PFSK-1 (cell line): ENCODE data around the gene CEP19.

Experiments
- FOXP2 ChIP-seq: optimal IDR thresholded peaks from 2 replicates; pipeline ENCODE3; 2011; ENCODE audit warnings: borderline replicate concordance, control low read depth, inconsistent platforms; ENCODE audit not compliant: insufficient read depth; ENCODE audit errors: extremely low read length, extremely low read depth
- POLR2AphosphoS5 ChIP-seq: IDR thresholded peaks from 2 replicates; pipeline ENCODE4 v1.6.1; 2012; ENCODE audit warnings: low read depth, mild to moderate bottlenecking, control low read depth, low read length, moderate library complexity
- REST ChIP-seq, 2 experiments: IDR thresholded peaks; 2 replicates each; pipeline versions ENCODE4 v1.6.1 to v1.8.0; 2011 to 2012; ENCODE audit warnings: low read depth in 2 of 2, low read length in 2 of 2, control low read depth in 1 of 2, inconsistent platforms in 1 of 2, mild to moderate bottlenecking in 1 of 2, moderate library complexity in 1 of 2; ENCODE audit not compliant: insufficient read depth in 1 of 2
- SIN3A ChIP-seq: IDR thresholded peaks from 2 replicates; pipeline ENCODE4 v1.6.1; 2012; ENCODE audit warnings: mild to moderate bottlenecking, low read length, moderate library complexity, borderline replicate concordance; ENCODE audit not compliant: insufficient read depth
- TAF1 ChIP-seq: IDR thresholded peaks from 2 replicates; pipeline ENCODE4 v1.6.1; 2012; ENCODE audit warnings: low read length, control low read depth, borderline replicate concordance; ENCODE audit not compliant: insufficient read depth

CEP19 gene

GRCh38 chr3:196667056-196667825 lies 44.8 kb downstream of the CEP19 start:
- TF ChIP-seq SIN3A (no peak), FOXP2 (no peak), REST (IDR thresholded peaks at IDR 0.05; ENCODE audit: insufficient read depth in 1 of 2, low read depth in 2 of 2, low read length in 2 of 2) (no peak), POLR2AphosphoS5 (no peak), TAF1 (no peak)

- no peak for TF ChIP-seq FOXP2
- no peak for TF ChIP-seq REST (IDR thresholded peaks at IDR 0.05; ENCODE audit: insufficient read depth in 1 of 2, low read depth in 2 of 2, low read length in 2 of 2)
- no peak for TF ChIP-seq POLR2AphosphoS5
- no peak for TF ChIP-seq TAF1
- no peak for TF ChIP-seq SIN3A
Measured at GRCh38 chr3:196666001-196666867, 45.8 kb downstream of the CEP19 start.

GRCh38 chr3:196662711-196663571 lies 49.1 kb downstream of the CEP19 start:
- TF ChIP-seq REST (IDR thresholded peaks at IDR 0.05; ENCODE audit: insufficient read depth in 1 of 2, low read depth in 2 of 2, low read length in 2 of 2) (no peak), TAF1 (no peak), POLR2AphosphoS5 (no peak), FOXP2 (no peak), SIN3A (no peak)

- TF ChIP-seq POLR2AphosphoS5 (no peak), TAF1 (no peak), FOXP2 (no peak), REST (IDR thresholded peaks at IDR 0.05; ENCODE audit: insufficient read depth in 1 of 2, low read depth in 2 of 2, low read length in 2 of 2) (no peak), SIN3A (no peak)
Measured at GRCh38 chr3:196662033-196662432, 50.0 kb downstream of the CEP19 start.
